Measurements from ENCODE around the gene CLDN25. TPM values are rescaled to one million over a fixed set of nuclear protein-coding genes. Genes with fewer than 3 reads are reported as not detected.

Gene CLDN25
- total and polyA plus RNA-seq, 2 donors (not counting 3 experiments of a cell fraction or from before 2014, with no cell fraction given), result not detected

- TF ChIP-seq MAX (IDR thresholded peaks at IDR 0.05; ENCODE audit: insufficient read depth, insufficient read length) (no peak), JUN (IDR thresholded peaks at IDR 0.05; ENCODE audit: borderline replicate concordance, insufficient read depth, insufficient read length, low read depth) (peak; percentile 11), POLR2A (IDR thresholded peaks at IDR 0.05; ENCODE audit: low read depth, low read length) (peak; percentile 71), EZH2 (IDR thresholded peaks at IDR 0.05; ENCODE audit: borderline replicate concordance, low read depth, low read length, severe bottlenecking) (no peak), POLR2AphosphoS5 (IDR thresholded peaks at IDR 0.05; ENCODE audit: insufficient read depth, low read depth, low read length) (peak; percentile 69), CTCF (IDR thresholded peaks at IDR 0.05; ENCODE audit: extremely low read depth in 1 of 2, insufficient read depth in 1 of 2, low read depth in 1 of 2, low read length in 2 of 2) (peak; percentile 67 to 75), FOS (IDR thresholded peaks at IDR 0.05; ENCODE audit: borderline replicate concordance, insufficient read depth, low read length) (no peak), MYC (IDR thresholded peaks at IDR 0.05; ENCODE audit: low read depth, low read length) (no peak), GATA2 (IDR thresholded peaks at IDR 0.05; ENCODE audit: insufficient read depth, insufficient read length, low read depth, low read length) (no peak)
- peaks cover 24% of the 10 kb centered on the region for H3K79me2 ChIP-seq (ENCODE audit: control insufficient read depth, insufficient read depth, low read length)
- intact Hi-C loops (cut with micrococcal nuclease), result loop anchor here (1.0 to 10.0 kb wide), 5 partner anchors 102 to 629 kb away; partner anchors contain the start of genes ANKK1, C11orf71, RBM7 and TTC12
- dilution Hi-C loops (cut with MboI; ENCODE audit: extremely low pct_ligation_motif_present, low sequenced_read_pairs), result no loop called here
- H3K9me1 ChIP-seq (replicated peaks; ENCODE audit: control insufficient read depth, extremely low read depth, insufficient read depth, low read length), result no peaks in the 10 kb centered on the region
- H3K4me1 ChIP-seq (ENCODE audit: control insufficient read depth, extremely low read depth, insufficient read depth, low read length), result peaks cover 6% of the 10 kb centered on the region
- H3K4me2 ChIP-seq (ENCODE audit: insufficient read depth, low read length), result peak within 1 kb of the TSS; percentile 59
- peak within 1 kb of the TSS; percentile 75 for H3K27ac ChIP-seq (ENCODE audit: insufficient read depth, low read depth, low read length)
- no peaks in the 10 kb centered on the region for H3K36me3 ChIP-seq (ENCODE audit: control insufficient read depth in 2 of 2, extremely low read depth in 1 of 2, insufficient read depth in 2 of 2, low read length in 2 of 2)
- no peaks in the 10 kb centered on the region for H4K20me1 ChIP-seq (replicated peaks; ENCODE audit: control insufficient read depth, extremely low read depth, insufficient read depth, low read length)
- TSS peak; percentile 39 for BruUV-seq (replicated peaks)
- CTCF ChIA-PET, result interaction anchor here (0.6 to 2.9 kb wide), 26 partner anchors 8 to 488 kb away, joined by 3 to 19 read pairs (median 4); partner anchors contain the start of genes TTC12 and USP28
- H3K9ac ChIP-seq (replicated peaks; ENCODE audit: extremely low read depth, insufficient read depth, low read length), result peak within 1 kb of the TSS; percentile 89
- POLR2A ChIA-PET, result interaction anchor here (0.7 kb wide), 1 partner anchor 83 kb away, joined by 3 read pairs; no protein-coding TSS in a partner anchor
- H3K9me3 ChIP-seq (replicated peaks; ENCODE audit: control insufficient read depth, insufficient read depth, low read length), result no peaks in the 10 kb centered on the region
- DNase-seq (ENCODE audit: low read depth, low spot score), result peak; percentile 99
- peaks cover 11 to 22% of the 10 kb centered on the region in 2 experiments for H3K27me3 ChIP-seq (ENCODE audit: control insufficient read depth in 2 of 2, insufficient read depth in 2 of 2, low read length in 2 of 2)
- H3K4me3 ChIP-seq (replicated peaks in 1 of 3; ENCODE audit: insufficient read depth in 1 of 3, low read depth in 1 of 3, low read length in 3 of 3), result peak within 1 kb of the TSS; percentile 61 to 97 (median 87)
- peak within 1 kb of the TSS; percentile 62 for H2AFZ ChIP-seq (ENCODE audit: low read depth, low read length)
- peak; percentile 93 for FAIRE-seq
Measured at GRCh38 chr11:113773416-113774173, 6.0 kb upstream of the CLDN25 start, which contains the start of gene ZW10. TSS of gene ZW10 (minus strand) at chr11:113773692. CDS start at chr11:113773666, 26 bp downstream.

Data from endothelial cell of umbilical vein (primary cell).